GM19372 (cell line): ENCODE data around the gene TIMM13.

Experiments
- ATAC-seq: cut with Tn5 transposase; IDR thresholded peaks from one replicate; pipeline ENCODE4 v1.9.1; 2021; ENCODE audit warnings: mild to moderate bottlenecking, low read depth, moderate library complexity; ENCODE audit not compliant: unreplicated experiment

TIMM13 gene

GRCh38 chr19:2387367-2388288 is 39.8 kb downstream of the TIMM13 start:
- no peak for ATAC-seq

- ATAC-seq: no peak
These were observed 42.2 kb downstream of the TIMM13 start for GRCh38 chr19:2385053-2385721.

GRCh38 chr19:2382530-2383222 is 44.7 kb downstream of the TIMM13 start:
- ATAC-seq: no peak

- ATAC-seq: no peak
These were observed 46.1 kb downstream of the TIMM13 start for GRCh38 chr19:2381148-2381820.

- no peak for ATAC-seq
These were observed 46.8 kb downstream of the TIMM13 start for GRCh38 chr19:2380567-2380966.

GRCh38 chr19:2376784-2377519 is 50.4 kb downstream of the TIMM13 start:
- no peak for ATAC-seq
